Esophagus (tissue), 2 donors: ENCODE measurements around the gene METTL17. TPM values are rescaled to one million over a fixed set of nuclear protein-coding genes. Genes with fewer than 3 reads are reported as not detected.

Source experiments
- H3K27ac ChIP-seq, 2 donors: one replicate each; pipeline ENCODE4 v1.5.1; 2013; ENCODE audit warnings: low read depth in 2 of 2, mild to moderate bottlenecking in 2 of 2, inconsistent platforms in 1 of 2, low read length in 1 of 2, moderate library complexity in 1 of 2
- H3K27me3 ChIP-seq, 2 donors: one replicate each; pipeline ENCODE4 v1.6.1; 2013; ENCODE audit warnings: low read length in 2 of 2, control low read depth in 1 of 2, mild to moderate bottlenecking in 1 of 2; ENCODE audit not compliant: insufficient read depth in 2 of 2, control insufficient read depth in 1 of 2
- H3K36me3 ChIP-seq, 2 donors: one replicate each; pipeline ENCODE4 v1.6.1; 2013; ENCODE audit warnings: low read length in 1 of 2; ENCODE audit not compliant: control insufficient read depth in 2 of 2, insufficient read depth in 2 of 2
- H3K4me1 ChIP-seq, 2 donors: one replicate each; pipeline ENCODE4 v1.6.1; 2013; ENCODE audit warnings: low read length in 1 of 2; ENCODE audit not compliant: control insufficient read depth in 2 of 2, insufficient read depth in 2 of 2
- H3K4me3 ChIP-seq, 2 donors: one replicate each; pipeline ENCODE4 v1.5.1; 2013; ENCODE audit warnings: low read length in 2 of 2, mild to moderate bottlenecking in 2 of 2, low read depth in 1 of 2, moderate library complexity in 1 of 2
- H3K9me3 ChIP-seq, 2 donors: one replicate each; pipeline ENCODE4 v1.6.1; 2013; ENCODE audit warnings: mild to moderate bottlenecking in 2 of 2, low read depth in 1 of 2, low read length in 1 of 2, moderate library complexity in 1 of 2; ENCODE audit not compliant: control insufficient read depth in 2 of 2, insufficient read depth in 1 of 2
- WGBS, 2 donors: extraction: QIAGEN DNeasy Blood & Tissue Kit; methylation state at CpG; one replicate each; pipeline ENCODE4 v1.1.7; 2013; 5-methylcytosine and 5-hydroxymethylcytosine counted together
- polyA plus RNA-seq, 2 donors: library from polyadenylated mRNA; stranded (reverse); fragments of 200-250 nt; gene quantifications; one replicate each; pipeline ENCODE4 v1.2.3, GENCODE V29; 2013
- donor health status: healthy with polysubstance abuse.
- donor health status: Bipolar disorder and iron deficiency.

METTL17 gene
- polyA plus RNA-seq, 2 donors, result 55.1 to 56.3 TPM

GRCh38 chr14:21026988-21027315, 37.2 kb downstream of the METTL17 start:
- H3K9me3 ChIP-seq, result no peaks in the 10 kb centered on the region
- WGBS, 2 donors, result 60 to 66% methylated on average over 3 of the region's 3 CpGs
- peaks cover 0 to 8% of the 10 kb centered on the region in 2 donors for H3K4me1 ChIP-seq
- H3K27ac ChIP-seq, result peak overlapping the region; percentile 65 to 81
- peaks cover 0 to under 1% of the 10 kb centered on the region in 2 donors for H3K36me3 ChIP-seq
- no peaks in the 10 kb centered on the region for H3K27me3 ChIP-seq
- no peak overlapping the region for H3K4me3 ChIP-seq

GRCh38 chr14:21029917-21030316, 40.1 kb downstream of the METTL17 start, which contains the start of gene TPPP2:
Gene TPPP2 (plus strand): TSS chr14:21030217. CDS start chr14:21030582, 365 bp downstream.
- WGBS, 2 donors, result 92 to 95% methylated on average over 5 of the region's 5 CpGs
- H3K4me3 ChIP-seq, result no peak within 1 kb of the TSS
- no peaks in the 10 kb centered on the region for H3K36me3 ChIP-seq
- H3K9me3 ChIP-seq, result no peaks in the 10 kb centered on the region
- peaks cover 0 to 2% of the 10 kb centered on the region in 2 donors for H3K4me1 ChIP-seq
- H3K27ac ChIP-seq, result no peak within 1 kb of the TSS
- no peaks in the 10 kb centered on the region for H3K27me3 ChIP-seq

- peaks cover 0 to 2% of the 10 kb centered on the region in 2 donors for H3K4me1 ChIP-seq
- no peaks in the 10 kb centered on the region for H3K36me3 ChIP-seq
- no peak overlapping the region for H3K27ac ChIP-seq
- H3K9me3 ChIP-seq, result no peaks in the 10 kb centered on the region
- no peak overlapping the region for H3K4me3 ChIP-seq
- WGBS, 2 donors, result 88 to 90% methylated on average over 12 of the region's 12 CpGs
- H3K27me3 ChIP-seq, result no peaks in the 10 kb centered on the region
These were observed 40.8 kb downstream of the METTL17 start for GRCh38 chr14:21030531-21030930.

GRCh38 chr14:21032326-21033132, 42.7 kb downstream of the METTL17 start:
- Histone ChIP-seq H3K4me1 (peaks cover 0 to 2% of the 10 kb centered on the region in 2 donors), H3K36me3 (no peaks in the 10 kb centered on the region), H3K9me3 (no peaks in the 10 kb centered on the region), H3K27ac (peak overlapping the region in 1 of 2 donors; percentile 38), H3K4me3 (no peak overlapping the region), H3K27me3 (no peaks in the 10 kb centered on the region)
- 76 to 85% methylated on average over 5 of the region's 5 CpGs for WGBS, 2 donors

GRCh38 chr14:21033133-21033698, 43.4 kb downstream of the METTL17 start:
- Histone ChIP-seq H3K27ac (no peak overlapping the region), H3K27me3 (no peaks in the 10 kb centered on the region), H3K4me3 (no peak overlapping the region), H3K36me3 (no peaks in the 10 kb centered on the region), H3K9me3 (no peaks in the 10 kb centered on the region), H3K4me1 (peaks cover 0 to 2% of the 10 kb centered on the region in 2 donors)
- 82 to 91% methylated on average over 4 of the region's 4 CpGs for WGBS, 2 donors

- H3K36me3 ChIP-seq, result no peaks in the 10 kb centered on the region
- H3K27ac ChIP-seq, result no peak within 1 kb of the TSS
- no peaks in the 10 kb centered on the region for H3K27me3 ChIP-seq
- H3K4me3 ChIP-seq, result no peak within 1 kb of the TSS
- H3K9me3 ChIP-seq, result no peaks in the 10 kb centered on the region
- WGBS, 2 donors, result 79 to 84% methylated on average over 5 of the region's 5 CpGs
- peaks cover 0 to 6% of the 10 kb centered on the region in 2 donors for H3K4me1 ChIP-seq
These were observed 44.9 kb downstream of the METTL17 start, which contains the start of gene RNASE13 for GRCh38 chr14:21034707-21035106. Gene RNASE13 (minus strand): TSS chr14:21034807. CDS start chr14:21034288, 519 bp downstream.

- 86 to 89% methylated on average over 7 of the region's 7 CpGs for WGBS, 2 donors
- Histone ChIP-seq H3K4me3 (no peak overlapping the region), H3K36me3 (no peaks in the 10 kb centered on the region), H3K4me1 (peaks cover 0 to 6% of the 10 kb centered on the region in 2 donors), H3K9me3 (no peaks in the 10 kb centered on the region), H3K27me3 (no peaks in the 10 kb centered on the region), H3K27ac (no peak overlapping the region)
These were observed 47.0 kb downstream of the METTL17 start for GRCh38 chr14:21036751-21037150.

- Histone ChIP-seq H3K27ac (peak overlapping the region in 1 of 2 donors; percentile 33), H3K36me3 (no peaks in the 10 kb centered on the region), H3K9me3 (no peaks in the 10 kb centered on the region), H3K4me1 (peaks cover 0 to 7% of the 10 kb centered on the region in 2 donors), H3K27me3 (no peaks in the 10 kb centered on the region), H3K4me3 (no peak overlapping the region)
- WGBS, 2 donors, result 82 to 87% methylated on average over 3 of the region's 3 CpGs
These were observed 47.4 kb downstream of the METTL17 start for GRCh38 chr14:21037156-21037555.

- Histone ChIP-seq H3K4me1 (peaks cover 0 to 21% of the 10 kb centered on the region in 2 donors), H3K36me3 (no peaks in the 10 kb centered on the region), H3K4me3 (peak overlapping the region in 1 of 2 donors; percentile 11), H3K9me3 (no peaks in the 10 kb centered on the region), H3K27ac (peak overlapping the region; percentile 80 to 83), H3K27me3 (no peaks in the 10 kb centered on the region)
- 17 to 22% methylated on average over 10 of the region's 10 CpGs for WGBS, 2 donors
These were observed 49.0 kb downstream of the METTL17 start for GRCh38 chr14:21038441-21039422.
